ENCODE measurements around the gene PRAMEF8. TPM values are rescaled to one million over a fixed set of nuclear protein-coding genes. Genes with fewer than 3 reads are reported as not detected.

The PRAMEF8 gene
- polyA plus RNA-seq, 4 donors: not detected

Other genes with a start within 250 kb of the PRAMEF8 start
- gene PRAMEF27, start 228.6 kb downstream of the PRAMEF8 start, polyA plus RNA-seq (ENCODE audit: insufficient read length in 4 of 4): not detected
- gene HNRNPCL3, start 224.4 kb downstream of the PRAMEF8 start, polyA plus RNA-seq (ENCODE audit: insufficient read length in 4 of 4): not detected
- gene PRAMEF25, start 214.4 kb downstream of the PRAMEF8 start, polyA plus RNA-seq (ENCODE audit: insufficient read length in 4 of 4): not detected
- gene HNRNPCL2, start 168.3 kb downstream of the PRAMEF8 start, polyA plus RNA-seq (ENCODE audit: insufficient read length in 4 of 4): under 1 TPM in 2 of 4 donors, not detected in 2; 0.19 to 0.42 TPM
- gene PRAMEF26, start 129.1 kb downstream of the PRAMEF8 start, polyA plus RNA-seq (ENCODE audit: insufficient read length in 4 of 4): not detected
- gene HNRNPCL4, start 119.5 kb downstream of the PRAMEF8 start, polyA plus RNA-seq (ENCODE audit: insufficient read length in 4 of 4): under 1 TPM in 2 of 4 donors, not detected in 2; 0.18 to 0.41 TPM
- gene PRAMEF9, start 113.3 kb downstream of the PRAMEF8 start, polyA plus RNA-seq (ENCODE audit: insufficient read length in 4 of 4): not detected
- gene PRAMEF13, start 83.7 kb downstream of the PRAMEF8 start, polyA plus RNA-seq (ENCODE audit: insufficient read length in 4 of 4): not detected
- gene PRAMEF18, start 59.0 kb downstream of the PRAMEF8 start, polyA plus RNA-seq (ENCODE audit: insufficient read length in 4 of 4): not detected
- not detected for gene PRAMEF5, start 30.9 kb downstream of the PRAMEF8 start, polyA plus RNA-seq (ENCODE audit: insufficient read length in 4 of 4)
- not detected for gene PRAMEF33, start 18.4 kb upstream of the PRAMEF8 start, polyA plus RNA-seq (ENCODE audit: insufficient read length in 4 of 4)
- gene PRAMEF15, start 30.4 kb upstream of the PRAMEF8 start, polyA plus RNA-seq (ENCODE audit: insufficient read length in 4 of 4): not detected
- not detected for gene PRAMEF14, start 62.0 kb upstream of the PRAMEF8 start, polyA plus RNA-seq (ENCODE audit: insufficient read length in 4 of 4)
- not detected for gene PRAMEF19, start 86.8 kb upstream of the PRAMEF8 start, polyA plus RNA-seq (ENCODE audit: insufficient read length in 4 of 4)
- gene PRAMEF17, start 104.5 kb upstream of the PRAMEF8 start, polyA plus RNA-seq (ENCODE audit: insufficient read length in 4 of 4): not detected
- not detected for gene PRAMEF20, start 125.3 kb upstream of the PRAMEF8 start, polyA plus RNA-seq (ENCODE audit: insufficient read length in 4 of 4)
- 1 to 10 TPM in 1 of 4 donors, under 1 TPM in 1, not detected in 2; 0.45 to 7.7 TPM for gene LRRC38, start 228.9 kb upstream of the PRAMEF8 start, polyA plus RNA-seq (ENCODE audit: insufficient read length in 4 of 4)